DOHH2 (cell line): ENCODE measurements around the gene TNRC6A.

Experiments
- H3F3A ChIP-seq: fragments of 200-600 bp; sonication (generic), shearing (Covaris generic); 2 replicates; pipeline ENCODE4 v1.6.0; 2016; ENCODE audit warnings: antibody characterized with exemption, mild to moderate bottlenecking; ENCODE audit not compliant: control insufficient read depth, insufficient read depth
- H3K27ac ChIP-seq: fragments of 200-600 bp; sonication (generic); 2 replicates; pipeline ENCODE4 v1.5.1; 2014; ENCODE audit warnings: low read depth, mild to moderate bottlenecking, low read length, moderate library complexity
- H3K27me3 ChIP-seq: fragments of 200-600 bp; sonication (generic); 2 replicates; pipeline ENCODE4 v1.6.1; 2014; ENCODE audit warnings: mild to moderate bottlenecking, low read length, mixed read lengths; ENCODE audit not compliant: control insufficient read depth
- H3K36me3 ChIP-seq: fragments of 200-600 bp; sonication (generic); 2 replicates; pipeline ENCODE4 v1.6.1; 2014; ENCODE audit warnings: mild to moderate bottlenecking, low read length, moderate library complexity, mixed read lengths; ENCODE audit not compliant: control insufficient read depth
- H3K4me1 ChIP-seq: fragments of 200-600 bp; sonication (generic); 2 replicates; pipeline ENCODE4 v1.6.1; 2014; ENCODE audit warnings: mild to moderate bottlenecking, low read length, mixed read lengths; ENCODE audit not compliant: control insufficient read depth
- H3K4me2 ChIP-seq: fragments of 200-600 bp; sonication (generic); 2 replicates; pipeline ENCODE4 v1.6.0; 2014; ENCODE audit warnings: mild to moderate bottlenecking, low read length, moderate library complexity
- H3K4me3 ChIP-seq: fragments of 200-600 bp; sonication (generic); 2 replicates; pipeline ENCODE4 v1.5.1; 2014; ENCODE audit warnings: mild to moderate bottlenecking, low read length, mixed read lengths
- H3K79me2 ChIP-seq: fragments of 200-600 bp; sonication (generic); 2 replicates; pipeline ENCODE4 v1.6.1; 2014; ENCODE audit warnings: mild to moderate bottlenecking, low read length, mixed read lengths; ENCODE audit not compliant: control insufficient read depth
- H3K9me2 ChIP-seq: fragments of 200-600 bp; sonication (generic); replicated peaks from 2 replicates; pipeline ENCODE4 v1.6.1; 2014; ENCODE audit warnings: mild to moderate bottlenecking, low read length, mixed read lengths; ENCODE audit not compliant: control insufficient read depth
- H3K9me3 ChIP-seq: fragments of 200-600 bp; sonication (generic); 2 replicates; pipeline ENCODE4 v1.6.1; 2014; ENCODE audit warnings: antibody characterized with exemption, low read length, mixed read lengths; ENCODE audit not compliant: control insufficient read depth, insufficient read depth
- H4K20me1 ChIP-seq: fragments of 200-600 bp; sonication (generic); 2 replicates; pipeline ENCODE4 v1.6.0; 2014; ENCODE audit warnings: low read depth, mild to moderate bottlenecking, antibody characterized with exemption, low read length, moderate library complexity; ENCODE audit not compliant: control insufficient read depth, insufficient read depth
- EZH2phosphoT487 ChIP-seq: fragments of 200-600 bp; sonication (generic); IDR thresholded peaks from 2 replicates; pipeline ENCODE4 v1.6.1; 2017; ENCODE audit warnings: borderline replicate concordance, mild to moderate bottlenecking, antibody characterized with exemption, low read length, moderate library complexity, mixed read lengths
- TF ChIP-seq, protein P1 (sequence below): fragments of 200-600 bp; sonication (generic); IDR thresholded peaks from one replicate; pipeline ENCODE4 v1.5.1; 2014; ENCODE audit warnings: antibody characterized with exemption, mild to moderate bottlenecking, low read depth, low read length; ENCODE audit not compliant: poor library complexity, severe bottlenecking

Gene TNRC6A

DNA sequence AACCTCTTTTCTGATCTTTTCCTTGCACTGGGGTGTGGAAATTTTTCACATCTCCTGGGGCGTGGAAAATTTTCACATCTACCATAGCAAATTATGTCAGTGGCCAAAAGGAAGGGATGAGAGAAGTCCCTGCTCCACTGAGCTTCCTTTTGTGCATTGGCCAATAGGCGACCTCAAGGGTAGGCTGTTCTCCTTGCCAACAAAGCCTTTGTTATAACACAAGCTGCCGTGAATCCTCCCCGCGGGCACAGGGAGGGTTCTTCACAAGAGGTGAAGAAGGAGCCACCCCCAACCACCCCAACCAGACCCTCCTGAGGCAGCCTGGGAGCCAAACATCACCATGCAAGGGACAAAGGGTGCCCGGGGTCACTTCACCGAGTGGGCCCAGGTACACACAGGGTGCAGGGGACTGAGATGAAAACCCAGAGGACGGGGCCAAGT, 122.8 kb downstream of the TNRC6A start:
- Histone ChIP-seq H3K79me2 (no peaks in the 10 kb centered on the region), H3K27ac (no peak overlapping the region), H3K4me3 (no peak overlapping the region), H3K4me1 (no peaks in the 10 kb centered on the region), H3K9me3 (no peaks in the 10 kb centered on the region), H3K9me2 (no peaks in the 10 kb centered on the region), H4K20me1 (no peaks in the 10 kb centered on the region), H3K4me2 (no peak overlapping the region), H3F3A (no peaks in the 10 kb centered on the region), H3K27me3 (no peaks in the 10 kb centered on the region), H3K36me3 (no peaks in the 10 kb centered on the region)
- TF ChIP-seq, protein P1, sequence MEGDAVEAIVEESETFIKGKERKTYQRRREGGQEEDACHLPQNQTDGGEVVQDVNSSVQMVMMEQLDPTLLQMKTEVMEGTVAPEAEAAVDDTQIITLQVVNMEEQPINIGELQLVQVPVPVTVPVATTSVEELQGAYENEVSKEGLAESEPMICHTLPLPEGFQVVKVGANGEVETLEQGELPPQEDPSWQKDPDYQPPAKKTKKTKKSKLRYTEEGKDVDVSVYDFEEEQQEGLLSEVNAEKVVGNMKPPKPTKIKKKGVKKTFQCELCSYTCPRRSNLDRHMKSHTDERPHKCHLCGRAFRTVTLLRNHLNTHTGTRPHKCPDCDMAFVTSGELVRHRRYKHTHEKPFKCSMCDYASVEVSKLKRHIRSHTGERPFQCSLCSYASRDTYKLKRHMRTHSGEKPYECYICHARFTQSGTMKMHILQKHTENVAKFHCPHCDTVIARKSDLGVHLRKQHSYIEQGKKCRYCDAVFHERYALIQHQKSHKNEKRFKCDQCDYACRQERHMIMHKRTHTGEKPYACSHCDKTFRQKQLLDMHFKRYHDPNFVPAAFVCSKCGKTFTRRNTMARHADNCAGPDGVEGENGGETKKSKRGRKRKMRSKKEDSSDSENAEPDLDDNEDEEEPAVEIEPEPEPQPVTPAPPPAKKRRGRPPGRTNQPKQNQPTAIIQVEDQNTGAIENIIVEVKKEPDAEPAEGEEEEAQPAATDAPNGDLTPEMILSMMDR = no peak
- no peak for TF ChIP-seq EZH2phosphoT487

DNA sequence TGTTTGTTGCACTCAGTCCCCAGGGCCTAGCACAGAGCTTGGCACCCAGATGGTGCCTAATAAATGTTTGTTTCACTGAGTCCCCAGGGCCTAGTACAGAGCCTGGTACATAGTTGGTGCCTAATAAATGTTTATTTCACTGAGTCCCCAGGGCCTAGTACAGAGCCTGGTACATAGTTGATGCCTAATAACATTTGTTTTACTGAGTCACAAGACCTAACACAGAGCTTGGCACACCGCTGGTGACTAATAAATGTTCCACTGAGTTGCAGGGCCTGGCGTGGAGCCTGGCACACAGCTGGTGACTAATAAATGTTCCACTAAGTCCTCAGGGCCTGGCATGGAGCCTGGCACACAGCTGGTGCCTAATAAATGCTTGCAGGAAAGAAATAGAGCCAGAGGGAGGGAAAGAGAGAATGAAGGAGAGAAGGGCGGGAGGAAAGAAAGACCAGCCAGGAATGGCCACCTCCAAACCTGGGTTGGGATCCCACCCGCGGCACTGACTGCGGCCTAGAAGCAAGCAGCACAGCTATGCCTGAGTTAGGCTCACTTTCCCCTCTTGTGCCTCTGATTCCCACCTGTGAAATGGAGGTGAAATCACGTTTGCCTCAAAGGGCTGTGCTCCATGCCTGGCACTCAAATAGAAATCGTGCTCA, 123.8 kb downstream of the TNRC6A start:
- Histone ChIP-seq H3K9me3 (no peaks in the 10 kb centered on the region), H3K27ac (no peak overlapping the region), H3F3A (no peaks in the 10 kb centered on the region), H3K79me2 (no peaks in the 10 kb centered on the region), H3K4me3 (no peak overlapping the region), H3K9me2 (no peaks in the 10 kb centered on the region), H3K4me1 (no peaks in the 10 kb centered on the region), H3K36me3 (no peaks in the 10 kb centered on the region), H4K20me1 (no peaks in the 10 kb centered on the region), H3K4me2 (no peak overlapping the region), H3K27me3 (no peaks in the 10 kb centered on the region)
- no peak for TF ChIP-seq EZH2phosphoT487
- TF ChIP-seq, protein P1 = no peak

DNA sequence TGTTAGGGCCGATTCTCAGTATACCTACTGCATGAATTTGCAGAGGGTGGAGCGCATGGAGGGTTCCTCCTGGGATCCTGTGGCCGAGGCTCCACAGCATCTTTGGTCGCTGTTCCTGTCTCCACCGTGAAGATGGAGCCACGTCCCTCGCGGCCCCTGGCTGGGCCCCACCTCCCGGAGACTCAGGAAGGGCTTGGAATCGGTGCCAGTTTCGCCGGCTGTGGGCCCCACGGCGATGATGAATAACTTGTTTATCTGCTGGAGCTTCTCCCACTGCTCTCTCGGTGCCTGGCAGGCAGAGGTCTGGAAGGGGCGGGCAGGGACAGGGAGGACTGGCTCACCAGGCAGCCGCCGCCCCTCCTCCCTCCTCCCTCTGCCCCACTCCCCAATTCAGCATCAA, 124.4 kb downstream of the TNRC6A start:
- TF ChIP-seq, protein P1 = no peak
- TF ChIP-seq EZH2phosphoT487 = no peak
- Histone ChIP-seq H3F3A (no peaks in the 10 kb centered on the region), H3K27me3 (no peaks in the 10 kb centered on the region)

More for the DNA sequence above, 124.4 kb downstream of the TNRC6A start:
- no peaks in the 10 kb centered on the region for H3K9me2 ChIP-seq
- H4K20me1 ChIP-seq = no peaks in the 10 kb centered on the region
- no peak overlapping the region for H3K4me3 ChIP-seq
- H3K4me1 ChIP-seq = no peaks in the 10 kb centered on the region
- H3K79me2 ChIP-seq = no peaks in the 10 kb centered on the region
- H3K9me3 ChIP-seq = no peaks in the 10 kb centered on the region
- H3K36me3 ChIP-seq = no peaks in the 10 kb centered on the region
- no peak overlapping the region for H3K27ac ChIP-seq
- H3K4me2 ChIP-seq = no peak overlapping the region
